SW480 (cell line): ENCODE data around the gene DISP3.
A peak's percentile ranks its signal among the peaks of the same experiment; 100 is the strongest.

Experiments used
- DNase-seq: peaks from one replicate; pipeline ENCODE4 v3.0.0-alpha.2; 2016; ENCODE audit warnings: low spot score

The DISP3 gene

GRCh38 chr1:11478571-11479374, at the start of gene DISP3:
TSS of gene DISP3 (plus strand) at chr1:11479155. CDS start at chr1:11500993, 21,838 bp downstream.
- peak; percentile 78 for DNase-seq

- no peak for DNase-seq
These were observed 49.7 kb upstream of the DISP3 start for GRCh38 chr1:11429226-11429625.

GRCh38 chr1:11429935-11430334, 49.0 kb upstream of the DISP3 start:
- DNase-seq: no peak

GRCh38 chr1:11431941-11432507, 46.9 kb upstream of the DISP3 start:
- no peak for DNase-seq

GRCh38 chr1:11432526-11432925, 46.4 kb upstream of the DISP3 start:
- no peak for DNase-seq

- DNase-seq: no peak
These were observed 44.5 kb upstream of the DISP3 start for GRCh38 chr1:11434501-11434900.

- DNase-seq: no peak
These were observed 44.0 kb upstream of the DISP3 start for GRCh38 chr1:11434926-11435325.

- DNase-seq: no peak
These were observed 40.0 kb upstream of the DISP3 start for GRCh38 chr1:11438996-11439395.

GRCh38 chr1:11441211-11441952, 37.6 kb upstream of the DISP3 start:
- no peak for DNase-seq

- DNase-seq: no peak
These were observed 35.9 kb upstream of the DISP3 start for GRCh38 chr1:11443043-11443442.

GRCh38 chr1:11443961-11444658, 34.8 kb upstream of the DISP3 start:
- no peak for DNase-seq

- no peak for DNase-seq
These were observed 34.0 kb upstream of the DISP3 start for GRCh38 chr1:11444907-11445306.

- no peak for DNase-seq
These were observed 31.1 kb upstream of the DISP3 start for GRCh38 chr1:11447903-11448302.

- DNase-seq: no peak
These were observed 30.4 kb upstream of the DISP3 start for GRCh38 chr1:11448373-11449099.

GRCh38 chr1:11449100-11449403, 29.9 kb upstream of the DISP3 start:
- no peak for DNase-seq

GRCh38 chr1:11450310-11450709, 28.6 kb upstream of the DISP3 start:
- DNase-seq: no peak

- no peak for DNase-seq
These were observed 25.0 kb upstream of the DISP3 start for GRCh38 chr1:11453742-11454491.

- DNase-seq: no peak
These were observed 22.9 kb upstream of the DISP3 start for GRCh38 chr1:11455967-11456570.

GRCh38 chr1:11456965-11457364, 22.0 kb upstream of the DISP3 start:
- DNase-seq: no peak

GRCh38 chr1:11458811-11459275, 20.1 kb upstream of the DISP3 start:
- no peak for DNase-seq
